Measurements from ENCODE around the gene LMF1. TPM values are rescaled to one million over a fixed set of nuclear protein-coding genes. Genes with fewer than 3 reads are reported as not detected.

Gene LMF1
- total and polyA plus RNA-seq, 12 donors: 5.1 to 15.4 (median 7.6) TPM

DNA sequence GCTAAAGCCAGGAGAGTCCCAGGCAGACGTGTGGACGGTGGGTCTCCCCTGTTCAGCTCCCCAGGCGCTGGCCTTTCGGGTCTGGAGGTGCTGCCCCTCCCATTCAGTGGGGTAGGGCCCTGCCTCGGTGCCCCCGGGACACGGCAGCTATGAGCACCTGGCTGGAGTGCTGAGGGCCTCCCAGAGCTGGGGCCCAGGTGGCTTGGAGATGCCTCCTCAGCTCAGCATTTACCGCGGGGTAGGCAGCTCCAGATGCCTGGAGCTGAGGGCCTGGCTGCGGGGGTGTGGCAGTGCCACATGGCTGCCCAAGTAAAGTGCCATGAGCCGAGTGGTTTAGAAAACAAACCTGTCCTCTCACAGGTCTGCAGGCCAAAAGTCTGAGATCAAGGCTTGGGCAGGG lies 30.3 kb upstream of the LMF1 start:
- H3K27me3 ChIP-seq: peaks cover 0 to 40% (median 18%) of the 10 kb centered on the region in 7 donors
- TF ChIP-seq, protein P1, sequence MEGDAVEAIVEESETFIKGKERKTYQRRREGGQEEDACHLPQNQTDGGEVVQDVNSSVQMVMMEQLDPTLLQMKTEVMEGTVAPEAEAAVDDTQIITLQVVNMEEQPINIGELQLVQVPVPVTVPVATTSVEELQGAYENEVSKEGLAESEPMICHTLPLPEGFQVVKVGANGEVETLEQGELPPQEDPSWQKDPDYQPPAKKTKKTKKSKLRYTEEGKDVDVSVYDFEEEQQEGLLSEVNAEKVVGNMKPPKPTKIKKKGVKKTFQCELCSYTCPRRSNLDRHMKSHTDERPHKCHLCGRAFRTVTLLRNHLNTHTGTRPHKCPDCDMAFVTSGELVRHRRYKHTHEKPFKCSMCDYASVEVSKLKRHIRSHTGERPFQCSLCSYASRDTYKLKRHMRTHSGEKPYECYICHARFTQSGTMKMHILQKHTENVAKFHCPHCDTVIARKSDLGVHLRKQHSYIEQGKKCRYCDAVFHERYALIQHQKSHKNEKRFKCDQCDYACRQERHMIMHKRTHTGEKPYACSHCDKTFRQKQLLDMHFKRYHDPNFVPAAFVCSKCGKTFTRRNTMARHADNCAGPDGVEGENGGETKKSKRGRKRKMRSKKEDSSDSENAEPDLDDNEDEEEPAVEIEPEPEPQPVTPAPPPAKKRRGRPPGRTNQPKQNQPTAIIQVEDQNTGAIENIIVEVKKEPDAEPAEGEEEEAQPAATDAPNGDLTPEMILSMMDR (IDR thresholded peaks at IDR 0.05): no peak
- peaks cover 0 to 22% (median 12%) of the 10 kb centered on the region in 9 donors for H3K4me1 ChIP-seq
- intact Hi-C loops (cut with DNase I): loop anchor here in 1 of 10 donors (10.0 kb wide), 1 partner anchor 106 kb away; no protein-coding TSS in a partner anchor
- no peak overlapping the region for H3K4me3 ChIP-seq
- no peak overlapping the region for H3K27ac ChIP-seq
- H3K9me3 ChIP-seq: peaks cover 0 to 8% (median 2%) of the 10 kb centered on the region in 11 donors
- DNase-seq (no peak), ATAC-seq (no peak)
- H3K36me3 ChIP-seq: no peaks in the 10 kb centered on the region
- 94 to 95% methylated on average over 11 of the region's 11 CpGs for WGBS, 2 donors

- TF ChIP-seq, protein P1 (IDR thresholded peaks at IDR 0.05): no peak
- Histone ChIP-seq H3K27ac (no peak overlapping the region), H3K9me3 (peaks cover 0 to 12% (median 7%) of the 10 kb centered on the region in 11 donors), H3K36me3 (no peaks in the 10 kb centered on the region), H3K4me1 (peaks cover 0 to 22% (median 12%) of the 10 kb centered on the region in 9 donors), H3K27me3 (peaks cover 0 to 40% (median 18%) of the 10 kb centered on the region in 7 donors), H3K4me3 (no peak overlapping the region)
- ATAC-seq (no peak), DNase-seq (no peak)
- 86 to 87% methylated on average over 17 of the region's 17 CpGs for WGBS, 2 donors
- intact Hi-C loops (cut with DNase I): loop anchor here in 1 of 10 donors (10.0 kb wide), 1 partner anchor 106 kb away; no protein-coding TSS in a partner anchor
These were observed 29.8 kb upstream of the LMF1 start for GRCh38 chr16:1000608-1001007.

DNA sequence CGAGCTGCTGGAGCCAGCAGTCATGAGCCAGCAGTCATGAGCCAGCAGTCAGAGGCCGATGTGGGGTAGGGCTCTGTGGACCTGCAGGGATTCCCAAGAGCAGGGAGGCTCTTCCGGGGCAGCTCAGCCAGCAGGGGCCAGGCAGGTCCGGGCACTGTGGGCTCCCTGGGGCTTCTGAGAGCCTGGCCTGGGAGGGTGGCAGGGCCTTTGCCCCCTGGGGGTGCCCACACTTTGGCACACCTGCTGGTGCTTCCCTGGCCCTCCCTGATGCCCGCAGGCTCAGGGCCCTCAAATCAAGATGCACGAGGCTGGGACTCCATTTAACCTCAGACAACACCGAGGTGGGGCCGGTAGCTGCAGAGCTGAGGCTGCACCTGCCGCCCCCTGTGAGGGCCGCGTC lies 28.9 kb upstream of the LMF1 start:
- peaks cover 0 to 40% (median 18%) of the 10 kb centered on the region in 7 donors for H3K27me3 ChIP-seq
- intact Hi-C loops (cut with DNase I): loop anchor here in 1 of 10 donors (10.0 kb wide), 1 partner anchor 105 kb away; no protein-coding TSS in a partner anchor
- peaks cover 0 to 22% (median 16%) of the 10 kb centered on the region in 11 donors for H3K9me3 ChIP-seq
- no peak overlapping the region for H3K27ac ChIP-seq
- H3K4me1 ChIP-seq: peaks cover 0 to 22% (median 12%) of the 10 kb centered on the region in 9 donors
- TF ChIP-seq, protein P1 (IDR thresholded peaks at IDR 0.05): no peak
- no peak for ATAC-seq
- H3K4me3 ChIP-seq: no peak overlapping the region
- no peaks in the 10 kb centered on the region for H3K36me3 ChIP-seq
- no peak for DNase-seq
- 82 to 83% methylated on average over 11 of the region's 11 CpGs for WGBS, 2 donors

- peaks cover 0 to 26% (median 19%) of the 10 kb centered on the region in 11 donors for H3K9me3 ChIP-seq
- no peak overlapping the region for H3K27ac ChIP-seq
- no peak overlapping the region for H3K4me3 ChIP-seq
- 86 to 87% methylated on average over 11 of the region's 11 CpGs for WGBS, 2 donors
- H3K4me1 ChIP-seq: peaks cover 0 to 19% (median 12%) of the 10 kb centered on the region in 9 donors
- ATAC-seq (no peak), DNase-seq (no peak)
- TF ChIP-seq, protein P1 (IDR thresholded peaks at IDR 0.05): no peak
- no peaks in the 10 kb centered on the region for H3K36me3 ChIP-seq
- intact Hi-C loops (cut with DNase I): no loop called here
- peaks cover 0 to 40% (median 18%) of the 10 kb centered on the region in 7 donors for H3K27me3 ChIP-seq
These were observed 27.8 kb upstream of the LMF1 start for GRCh38 chr16:998615-999014.

All from heart right ventricle (tissue), 16 donors.